ENCODE measurements around the gene C10orf62.

GRCh38 chr10:97631098-97631497 is 41.6 kb downstream of the C10orf62 start:
- TF ChIP-seq POLR2A (IDR thresholded peaks at IDR 0.05) (no peak), CTCF (IDR thresholded peaks at IDR 0.05) (no peak)

Data from body of pancreas (tissue), 4 donors.